Measurements from ENCODE around the gene TET2. TPM values are rescaled to one million over a fixed set of nuclear protein-coding genes. Genes with fewer than 3 reads are reported as not detected.

The TET2 gene
- total and polyA plus RNA-seq, 3 experiments from 2014 or later, result 13.8 to 28.0 (median 25.8) TPM

DNA sequence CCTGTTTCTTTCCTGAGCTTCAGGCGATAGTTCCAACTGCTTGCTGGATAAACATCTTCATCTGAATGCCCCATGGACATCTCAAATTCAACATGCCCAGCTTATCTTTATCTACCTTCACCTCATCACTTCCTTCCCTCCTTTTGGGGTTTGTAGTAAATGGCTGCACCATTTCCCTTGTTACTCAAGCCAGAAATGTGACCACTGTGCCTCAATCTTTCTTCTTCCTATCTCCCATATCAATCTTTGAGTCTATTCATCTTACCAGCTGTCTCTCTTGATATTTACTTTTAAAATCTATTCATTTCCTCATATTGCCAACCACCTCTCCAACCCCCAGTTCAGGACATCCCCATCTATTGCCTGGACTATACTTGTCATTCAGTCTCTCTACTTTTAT, 171.8 kb downstream of the TET2 start:
- Mint-ChIP-seq H3K27me3 (no peaks in the 10 kb centered on the region), H3K4me1 (no peaks in the 10 kb centered on the region), H3K27ac (no peak overlapping the region), H3K4me3 (no peak overlapping the region), H3K9me3 (peaks cover 4 to 29% (median 9%) of the 10 kb centered on the region in 5 donors), H3K36me3 (peaks cover 0 to 57% (median 20%) of the 10 kb centered on the region in 3 donors)
- H3K36me3 ChIP-seq (ENCODE audit: insufficient read depth, low read length), result no peaks in the 10 kb centered on the region
- no peak overlapping the region for H3K4me3 ChIP-seq (ENCODE audit: low read length)
- H3K9me3 ChIP-seq (ENCODE audit: low read length), result no peaks in the 10 kb centered on the region
- DNase-seq, result no peak
- no peaks in the 10 kb centered on the region for H3K4me1 ChIP-seq (ENCODE audit: insufficient read depth, low read length)
- no peaks in the 10 kb centered on the region for H3K27me3 ChIP-seq (ENCODE audit: insufficient read depth, low read length, poor library complexity, severe bottlenecking)
- ChIA-PET POLR2A (no interaction called here), CTCF (no interaction called here)
- H3K27ac ChIP-seq (ENCODE audit: low read depth, low read length), result no peak overlapping the region

DNA sequence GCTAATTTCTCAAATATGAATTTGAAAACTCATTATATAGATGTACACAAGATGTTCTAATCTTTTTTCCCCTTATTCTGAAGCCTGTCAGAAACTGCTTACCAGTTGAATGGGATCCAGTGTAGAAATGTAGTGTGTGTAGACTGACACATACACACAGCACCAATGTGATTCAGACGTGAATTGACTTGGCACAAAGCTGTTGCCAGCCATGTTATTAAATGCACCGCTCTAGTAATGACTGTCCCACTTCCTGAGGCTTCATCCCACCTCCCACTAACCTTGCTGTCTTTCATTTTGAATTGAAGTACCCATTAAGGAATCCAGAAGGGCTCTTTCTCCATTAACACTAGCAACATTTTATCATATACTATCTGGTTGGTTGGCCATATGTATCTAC, 180.5 kb downstream of the TET2 start:
- Histone ChIP-seq H3K36me3 (ENCODE audit: insufficient read depth, low read length) (no peaks in the 10 kb centered on the region), H3K27me3 (ENCODE audit: insufficient read depth, low read length, poor library complexity, severe bottlenecking) (no peaks in the 10 kb centered on the region), H3K27ac (ENCODE audit: low read depth, low read length) (no peak overlapping the region), H3K9me3 (ENCODE audit: low read length) (no peaks in the 10 kb centered on the region), H3K4me3 (ENCODE audit: low read length) (no peak overlapping the region), H3K4me1 (ENCODE audit: insufficient read depth, low read length) (no peaks in the 10 kb centered on the region)
- ChIA-PET POLR2A (interaction anchor here (0.6 kb wide), 1 partner anchor 116 kb away, joined by 3 read pairs; no protein-coding TSS in a partner anchor), CTCF (no interaction called here)
- H3K36me3 Mint-ChIP-seq, result peaks cover under 1 to 13% (median 1%) of the 10 kb centered on the region in 3 donors
- no peak overlapping the region for H3K27ac Mint-ChIP-seq
- H3K27me3 Mint-ChIP-seq, result peaks cover 0 to 1% of the 10 kb centered on the region in 2 donors
- no peak for DNase-seq
- H3K4me3 Mint-ChIP-seq, result no peak overlapping the region
- peaks cover 0 to 3% (median 0%) of the 10 kb centered on the region in 5 donors for H3K9me3 Mint-ChIP-seq
- H3K4me1 Mint-ChIP-seq, result peaks cover 8 to 12% (median 10%) of the 10 kb centered on the region in 3 donors

DNA sequence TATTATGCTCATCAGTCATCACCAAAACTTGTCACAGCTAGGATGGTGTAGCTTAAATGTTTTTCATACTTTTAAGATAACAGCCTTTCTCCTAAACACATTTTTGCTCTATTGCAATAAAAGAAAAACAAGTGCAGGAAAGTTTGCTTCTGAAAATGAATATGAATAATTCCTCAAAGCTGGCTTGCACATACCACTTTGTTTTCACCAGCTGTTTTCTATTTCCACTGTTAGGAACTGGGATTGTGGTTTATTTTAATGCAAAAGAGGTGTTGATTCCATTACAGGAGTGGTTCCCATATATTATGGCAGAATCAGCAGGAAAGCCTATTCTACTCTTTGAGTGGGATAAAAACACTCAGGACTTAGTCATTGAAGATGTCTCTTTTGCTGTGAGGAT, 181.3 kb downstream of the TET2 start:
- H3K4me3 ChIP-seq (ENCODE audit: low read length), result no peak overlapping the region
- CTCF ChIA-PET, result no interaction called here
- Mint-ChIP-seq H3K9me3 (peaks cover 0 to 3% (median 0%) of the 10 kb centered on the region in 5 donors), H3K36me3 (peaks cover 1 to 20% (median 2%) of the 10 kb centered on the region in 3 donors), H3K4me3 (no peak overlapping the region), H3K4me1 (peaks cover 8 to 12% (median 10%) of the 10 kb centered on the region in 3 donors), H3K27me3 (peaks cover 0 to 1% of the 10 kb centered on the region in 2 donors), H3K27ac (no peak overlapping the region)
- POLR2A ChIA-PET, result no interaction called here
- no peak for DNase-seq
- H3K4me1 ChIP-seq (ENCODE audit: insufficient read depth, low read length), result no peaks in the 10 kb centered on the region
- no peaks in the 10 kb centered on the region for H3K36me3 ChIP-seq (ENCODE audit: insufficient read depth, low read length)
- H3K9me3 ChIP-seq (ENCODE audit: low read length), result no peaks in the 10 kb centered on the region
- H3K27me3 ChIP-seq (ENCODE audit: insufficient read depth, low read length, poor library complexity, severe bottlenecking), result no peaks in the 10 kb centered on the region
- no peak overlapping the region for H3K27ac ChIP-seq (ENCODE audit: low read depth, low read length)

DNA sequence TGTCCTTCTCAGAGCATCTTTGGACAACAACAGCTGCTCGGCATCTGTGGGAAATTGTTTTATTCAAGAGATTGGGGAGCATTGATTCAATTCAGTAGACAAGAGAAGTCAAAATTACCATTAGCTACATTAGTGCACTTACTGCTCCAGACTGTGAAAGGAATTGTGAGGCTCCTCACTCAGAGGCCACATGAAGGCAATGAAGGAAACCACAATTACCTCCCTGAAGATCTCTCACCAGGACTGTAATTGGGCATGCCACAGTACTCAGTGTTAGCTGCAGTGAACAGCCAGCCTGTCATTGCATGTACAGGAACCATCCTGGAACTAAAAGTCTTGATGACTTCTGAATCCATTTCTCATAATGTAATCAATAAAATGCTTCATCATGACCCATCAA, 182.4 kb downstream of the TET2 start:
- Mint-ChIP-seq H3K27me3 (peaks cover 0 to 1% of the 10 kb centered on the region in 2 donors), H3K27ac (no peak overlapping the region), H3K9me3 (no peaks in the 10 kb centered on the region), H3K36me3 (peaks cover 1 to 28% (median 7%) of the 10 kb centered on the region in 3 donors), H3K4me1 (peaks cover 8 to 12% (median 10%) of the 10 kb centered on the region in 3 donors), H3K4me3 (no peak overlapping the region)
- no peak overlapping the region for H3K27ac ChIP-seq (ENCODE audit: low read depth, low read length)
- H3K4me3 ChIP-seq (ENCODE audit: low read length), result no peak overlapping the region
- no peaks in the 10 kb centered on the region for H3K27me3 ChIP-seq (ENCODE audit: insufficient read depth, low read length, poor library complexity, severe bottlenecking)
- DNase-seq, result peak in 1 of 5 donors; percentile 0
- CTCF ChIA-PET, result no interaction called here
- no peaks in the 10 kb centered on the region for H3K4me1 ChIP-seq (ENCODE audit: insufficient read depth, low read length)
- H3K36me3 ChIP-seq (ENCODE audit: insufficient read depth, low read length), result no peaks in the 10 kb centered on the region
- POLR2A ChIA-PET, result no interaction called here
- no peaks in the 10 kb centered on the region for H3K9me3 ChIP-seq (ENCODE audit: low read length)

Measured in CD8-positive, alpha-beta memory T cell (primary cell).